Astrocyte of the cerebellum (primary cell): ENCODE data around the gene FAF1.
A peak's percentile ranks its signal among the peaks of the same experiment; 100 is the strongest.
"Not testable (repeated sequence)": the region's sequence is repeated elsewhere in the genome, so short reads cannot be mapped to it uniquely, and the experiment has no call there.

Experiments
- DNase-seq: peaks from one replicate; pipeline ENCODE4 v3.0.0-alpha.2; 2011; ENCODE audit warnings: low read depth
- H3K4me3 ChIP-seq: 2 replicates; pipeline ENCODE4 v1.5.1; 2011; ENCODE audit warnings: mild to moderate bottlenecking, low read depth, low read length, moderate library complexity
- in situ Hi-C: cut with HindIII; loops from 2 replicates; pipeline ENCODE4 v1.10.0; 2017; ENCODE audit warnings: low sequenced_read_pairs
- TF ChIP-seq, protein P1 (sequence below): IDR thresholded peaks from 2 replicates; pipeline ENCODE4 v1.5.1; 2012; ENCODE audit warnings: low read length, low read depth, moderate library complexity, mild to moderate bottlenecking; ENCODE audit errors: missing control alignments

Gene FAF1

GRCh38 chr1:50959913-50960844 is at the start of gene FAF1:
TSS of gene FAF1 (minus strand) at chr1:50960267. CDS start at chr1:50959811, 456 bp downstream.
- in situ Hi-C loops: no loop called here
- DNase-seq: peak; percentile 90
- peak within 1 kb of the TSS; percentile 60 for H3K4me3 ChIP-seq
- TF ChIP-seq, protein P1, sequence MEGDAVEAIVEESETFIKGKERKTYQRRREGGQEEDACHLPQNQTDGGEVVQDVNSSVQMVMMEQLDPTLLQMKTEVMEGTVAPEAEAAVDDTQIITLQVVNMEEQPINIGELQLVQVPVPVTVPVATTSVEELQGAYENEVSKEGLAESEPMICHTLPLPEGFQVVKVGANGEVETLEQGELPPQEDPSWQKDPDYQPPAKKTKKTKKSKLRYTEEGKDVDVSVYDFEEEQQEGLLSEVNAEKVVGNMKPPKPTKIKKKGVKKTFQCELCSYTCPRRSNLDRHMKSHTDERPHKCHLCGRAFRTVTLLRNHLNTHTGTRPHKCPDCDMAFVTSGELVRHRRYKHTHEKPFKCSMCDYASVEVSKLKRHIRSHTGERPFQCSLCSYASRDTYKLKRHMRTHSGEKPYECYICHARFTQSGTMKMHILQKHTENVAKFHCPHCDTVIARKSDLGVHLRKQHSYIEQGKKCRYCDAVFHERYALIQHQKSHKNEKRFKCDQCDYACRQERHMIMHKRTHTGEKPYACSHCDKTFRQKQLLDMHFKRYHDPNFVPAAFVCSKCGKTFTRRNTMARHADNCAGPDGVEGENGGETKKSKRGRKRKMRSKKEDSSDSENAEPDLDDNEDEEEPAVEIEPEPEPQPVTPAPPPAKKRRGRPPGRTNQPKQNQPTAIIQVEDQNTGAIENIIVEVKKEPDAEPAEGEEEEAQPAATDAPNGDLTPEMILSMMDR: peak; percentile 19

DNA sequence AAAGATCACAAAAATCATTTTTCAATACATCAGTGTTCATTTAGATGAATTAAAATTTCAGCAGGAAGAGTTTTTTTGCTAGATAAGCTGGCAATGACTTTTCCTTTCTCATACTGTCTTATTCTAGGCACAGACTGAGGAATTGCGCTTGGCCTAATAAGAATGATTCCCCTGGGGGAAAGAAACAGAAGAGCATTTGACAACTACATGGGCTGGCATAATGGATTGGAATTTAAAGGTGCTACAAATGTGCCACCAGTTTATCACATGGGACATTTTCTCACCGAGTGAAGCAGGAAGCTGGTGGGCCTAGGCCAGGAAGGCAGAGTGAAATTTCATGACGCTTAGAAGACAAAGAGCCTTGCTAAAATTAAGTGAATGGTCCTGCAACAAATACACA is 49.3 kb upstream of the FAF1 start:
- TF ChIP-seq, protein P1: no peak
- H3K4me3 ChIP-seq: no peak overlapping the region
- no peak for DNase-seq
- in situ Hi-C loops: no loop called here

GRCh38 chr1:51005549-51005948 is 45.5 kb upstream of the FAF1 start:
- DNase-seq, H3K4me3 ChIP-seq, in situ Hi-C loops: not testable (repeated sequence)

DNA sequence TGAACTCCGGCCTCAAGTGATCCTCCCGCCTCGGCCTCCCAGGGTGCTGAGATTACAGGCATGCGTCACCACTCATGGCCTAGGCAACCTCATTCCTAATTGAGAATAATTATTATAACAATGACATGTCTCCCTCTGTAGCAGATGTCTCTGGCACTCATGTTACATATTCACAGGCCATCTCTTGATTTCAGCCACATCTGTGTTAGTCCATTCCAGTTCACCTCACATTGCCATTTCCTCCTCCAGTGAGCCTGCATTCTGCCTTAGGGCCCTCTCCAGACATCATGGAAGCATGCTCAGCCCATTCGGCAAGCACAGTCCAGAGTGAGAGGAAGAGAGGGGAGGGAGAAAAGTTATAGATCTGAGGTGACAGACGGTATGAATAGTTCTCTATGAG is 42.4 kb upstream of the FAF1 start:
- no peak for DNase-seq
- no peak overlapping the region for H3K4me3 ChIP-seq
- TF ChIP-seq, protein P1: no peak
- in situ Hi-C loops: no loop called here

GRCh38 chr1:51000651-51001050 is 40.6 kb upstream of the FAF1 start:
- TF ChIP-seq, protein P1: no peak
- in situ Hi-C loops: no loop called here
- H3K4me3 ChIP-seq: no peak overlapping the region
- no peak for DNase-seq

- no peak for DNase-seq
- no peak overlapping the region for H3K4me3 ChIP-seq
- TF ChIP-seq, protein P1: no peak
- in situ Hi-C loops: no loop called here
Measured at GRCh38 chr1:51000160-51000559, 40.1 kb upstream of the FAF1 start.

DNA sequence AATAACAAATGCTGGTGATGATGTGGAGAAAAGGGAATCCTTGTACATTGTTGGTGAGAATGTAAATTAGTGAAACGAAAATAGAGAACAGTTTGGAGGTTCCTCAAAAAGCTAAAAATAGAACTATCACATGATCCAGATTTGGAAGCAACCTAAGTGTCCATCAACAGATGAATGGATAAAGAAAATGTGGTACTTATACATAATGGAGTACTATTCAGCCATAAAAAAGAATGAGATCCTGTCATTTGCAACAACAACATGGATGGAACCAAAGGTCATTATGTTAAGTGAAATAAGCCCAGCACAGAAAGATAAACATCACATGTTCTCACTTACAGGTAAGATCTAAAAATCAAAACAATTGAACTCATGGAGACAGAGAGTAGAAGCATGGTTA is 39.3 kb upstream of the FAF1 start:
- in situ Hi-C loops, DNase-seq: not testable (repeated sequence)

More for the DNA sequence above, 39.3 kb upstream of the FAF1 start:
- not testable (repeated sequence) for H3K4me3 ChIP-seq
